ENCODE results near the gene FRMD8.
A peak's percentile ranks its signal among the peaks of the same experiment; 100 is the strongest.

FRMD8 gene

DNA sequence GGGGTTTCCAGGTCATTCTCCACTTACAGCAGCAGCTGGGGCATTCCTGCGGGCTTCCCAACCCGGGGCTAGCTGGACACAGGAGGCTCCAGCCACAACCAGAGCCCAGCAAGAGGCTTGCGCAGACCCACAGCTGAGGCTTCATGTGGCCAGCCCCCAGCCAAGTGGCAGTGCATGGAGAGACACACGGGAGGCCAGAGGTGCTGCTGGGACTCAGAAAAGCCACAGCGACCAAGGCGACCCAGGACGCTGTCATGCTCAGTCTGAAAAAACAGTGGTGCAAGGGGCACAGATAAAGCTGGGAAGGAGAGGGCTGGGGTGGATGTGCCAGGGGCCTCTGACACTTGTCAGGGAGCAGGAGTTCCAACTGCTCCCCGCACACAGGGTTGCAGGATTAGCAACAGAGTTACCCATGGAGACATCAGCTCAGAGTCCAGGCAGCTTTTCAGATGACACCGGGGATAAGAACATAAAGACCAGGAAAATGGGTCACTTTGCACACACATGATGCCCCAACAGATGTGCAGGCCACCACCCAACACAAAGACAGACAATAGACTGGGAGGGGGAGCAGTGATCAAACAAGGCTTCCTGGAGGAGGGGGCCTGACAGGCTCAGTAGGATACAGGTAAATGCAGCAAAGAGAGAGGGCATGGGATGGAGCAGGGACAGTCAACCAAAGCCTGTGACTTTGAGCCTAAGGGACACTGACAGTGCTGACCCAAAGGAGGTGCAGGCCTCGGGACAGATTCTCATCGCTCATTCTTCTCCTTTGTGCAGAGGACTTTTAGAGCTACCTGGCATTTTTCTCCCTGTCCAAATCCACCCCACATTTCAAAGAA is 29.3 kb downstream of the FRMD8 start:
- no peak for DNase-seq

DNA sequence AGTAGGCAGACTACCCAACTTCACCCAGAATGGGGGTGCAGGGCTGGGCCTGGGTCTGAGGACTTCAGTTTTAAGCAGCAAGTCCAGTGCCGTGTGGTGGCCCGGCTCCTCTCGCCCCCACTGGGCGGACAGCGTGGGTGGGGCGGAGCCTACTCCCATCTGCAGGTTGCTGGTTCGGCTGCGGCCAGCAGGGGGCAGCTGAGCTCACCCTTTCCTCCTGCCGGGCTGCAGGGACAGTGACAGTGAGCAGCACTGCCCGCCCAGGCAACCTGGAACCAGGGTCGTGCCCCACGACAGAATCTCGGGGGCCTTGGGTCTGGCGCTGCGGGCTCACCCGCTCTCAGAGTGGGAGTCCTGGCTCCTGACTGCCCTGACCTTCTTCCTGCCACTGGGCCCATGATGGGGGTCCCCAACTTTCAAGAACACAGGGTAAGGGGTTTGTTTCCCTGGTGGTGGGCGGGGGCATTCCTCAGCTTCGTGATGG is 29.9 kb downstream of the FRMD8 start:
- peak; percentile 63 for DNase-seq

DNA sequence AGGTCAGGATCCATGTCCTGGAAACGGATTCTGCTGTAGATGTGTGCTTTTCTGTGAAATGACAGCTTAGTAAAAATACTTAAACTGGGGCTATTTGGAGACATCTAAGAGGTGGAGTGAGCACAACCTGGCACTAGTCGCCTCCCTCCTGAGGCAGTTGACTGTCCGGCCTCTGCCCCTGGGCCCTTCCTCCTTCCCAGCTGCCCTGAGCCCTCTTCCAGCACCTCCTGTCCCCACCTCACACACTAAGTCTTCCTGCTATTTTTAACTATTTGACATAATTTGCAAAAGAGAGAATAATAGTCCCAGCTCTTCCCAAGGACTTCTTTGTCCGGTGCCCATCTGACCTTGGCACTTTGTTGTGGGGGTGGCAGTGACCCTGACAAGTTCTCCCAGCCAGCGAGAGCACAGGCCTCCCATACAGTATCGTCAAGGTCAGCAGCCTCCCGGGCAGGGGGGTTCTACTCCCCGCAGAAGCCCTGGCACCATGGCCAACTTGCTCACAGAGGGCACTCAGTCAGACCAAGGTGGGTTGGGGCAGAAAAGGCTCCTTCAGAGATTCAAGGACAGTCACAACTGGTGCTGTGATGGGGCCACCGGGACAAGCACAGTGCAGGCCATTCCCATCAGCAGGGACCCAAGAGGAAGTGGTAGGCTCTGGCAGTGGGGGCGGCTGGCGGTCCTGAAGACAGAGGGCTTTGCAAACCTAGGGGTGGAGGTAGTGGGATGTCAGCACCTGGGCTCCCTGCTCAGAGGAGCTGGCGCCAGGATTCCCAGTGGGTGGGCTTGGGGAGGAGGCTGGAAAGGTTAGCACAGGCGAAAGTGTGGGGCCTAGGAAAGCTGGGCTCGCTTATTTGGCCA is 30.6 kb downstream of the FRMD8 start:
- no peak for DNase-seq

DNA sequence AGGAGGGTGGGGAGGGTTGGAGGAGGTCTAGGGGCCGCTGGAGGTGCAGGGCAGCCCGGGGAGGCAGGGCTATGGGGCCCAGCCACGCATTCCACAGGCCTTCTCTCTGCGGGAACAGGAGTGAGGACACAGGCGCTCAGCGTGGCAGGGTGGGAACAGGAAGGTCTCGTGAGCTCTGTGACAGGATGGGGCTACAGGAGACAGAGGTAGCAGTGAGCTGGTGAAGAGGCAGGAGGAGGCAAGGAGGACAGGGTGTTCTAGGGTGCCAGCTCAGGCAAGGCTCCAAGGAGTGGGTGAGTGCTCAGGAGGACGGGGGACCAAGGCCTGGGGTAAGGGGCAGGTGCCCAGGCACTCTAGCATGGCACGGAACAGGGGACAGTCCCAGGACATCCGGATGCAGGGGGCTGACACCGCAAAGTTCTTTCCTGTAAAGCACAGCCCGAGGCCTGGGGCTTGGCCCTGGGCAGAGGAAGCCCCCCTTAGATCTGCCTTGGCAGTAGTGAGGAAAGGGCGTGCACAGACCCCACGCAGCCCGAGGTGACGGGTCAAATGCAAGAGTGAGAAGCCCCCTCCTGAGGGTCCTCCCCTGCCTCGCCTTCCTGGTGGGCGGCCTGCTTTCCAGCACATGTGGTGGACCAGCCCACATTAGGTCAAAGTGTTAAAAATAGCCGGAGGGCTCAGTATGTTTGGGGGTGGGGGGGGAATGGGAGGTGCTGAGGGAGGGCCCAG is 31.4 kb downstream of the FRMD8 start:
- DNase-seq, result no peak

DNA sequence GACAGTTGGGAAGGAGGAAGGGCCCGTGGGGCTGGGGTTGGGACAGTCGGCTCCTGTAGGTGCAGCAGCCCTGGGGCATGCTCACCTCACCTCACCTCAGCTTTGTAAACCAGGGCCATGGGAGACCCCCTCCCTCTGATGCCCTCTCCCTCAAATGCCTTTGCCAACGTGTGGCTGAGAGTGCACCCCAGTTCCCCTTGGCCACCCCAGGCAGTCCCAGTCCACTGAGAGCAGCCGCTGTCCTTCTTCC is 31.9 kb downstream of the FRMD8 start:
- no peak for DNase-seq

DNA sequence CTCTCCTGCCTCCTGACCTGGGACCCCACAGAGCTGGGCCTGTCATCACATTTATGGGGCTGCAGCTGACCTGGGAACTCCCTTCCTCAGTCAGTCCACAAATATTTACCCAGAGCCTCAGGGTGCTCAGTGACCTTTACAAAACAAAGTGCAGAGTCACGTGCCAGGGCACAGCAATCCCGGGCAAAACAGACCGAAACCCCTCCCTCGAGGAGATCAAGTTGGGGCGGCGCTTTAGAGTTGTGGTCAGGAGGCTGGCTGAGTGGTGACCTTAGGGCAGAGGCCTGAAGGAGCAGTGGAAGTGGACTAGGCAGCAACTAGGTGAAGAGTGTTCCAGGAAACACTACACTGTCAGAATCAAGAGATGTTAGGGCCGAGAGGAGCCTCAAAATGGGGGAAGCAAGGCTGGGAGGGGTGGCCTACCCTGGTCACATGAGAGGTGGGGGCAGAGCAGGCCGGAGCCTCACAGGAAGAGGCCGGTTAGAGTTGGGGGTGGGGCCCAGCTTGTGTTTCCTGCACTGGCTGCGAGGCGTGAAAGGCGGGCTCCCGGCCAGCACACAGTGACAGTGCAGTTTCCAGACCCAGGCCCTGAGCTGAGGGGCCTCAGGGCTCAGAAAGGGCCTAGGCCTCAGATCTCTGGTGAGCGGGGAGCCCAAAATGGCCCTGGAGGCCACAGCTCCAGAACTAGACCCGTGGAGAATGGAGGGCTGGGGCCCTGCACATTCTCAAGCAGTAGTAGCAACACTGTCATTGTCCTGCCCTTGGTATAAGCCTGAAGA is 32.4 kb downstream of the FRMD8 start:
- DNase-seq, result peak; percentile 87

DNA sequence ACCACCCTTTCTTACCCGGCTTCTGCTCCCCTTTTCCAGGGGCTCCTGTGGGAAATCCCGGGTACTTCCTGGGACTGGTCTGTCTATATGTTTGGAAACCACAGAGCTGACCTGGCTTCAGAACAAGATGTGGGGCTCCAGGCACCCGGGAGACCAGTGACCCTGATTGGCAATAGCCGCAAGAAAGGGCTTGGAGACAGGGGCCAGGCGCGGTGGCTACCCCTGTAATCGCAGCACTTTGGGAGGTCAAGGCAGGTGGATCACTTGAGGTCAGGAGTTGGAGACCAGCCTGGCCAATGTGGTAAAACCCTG is 33.0 kb downstream of the FRMD8 start:
- no peak for DNase-seq

DNA sequence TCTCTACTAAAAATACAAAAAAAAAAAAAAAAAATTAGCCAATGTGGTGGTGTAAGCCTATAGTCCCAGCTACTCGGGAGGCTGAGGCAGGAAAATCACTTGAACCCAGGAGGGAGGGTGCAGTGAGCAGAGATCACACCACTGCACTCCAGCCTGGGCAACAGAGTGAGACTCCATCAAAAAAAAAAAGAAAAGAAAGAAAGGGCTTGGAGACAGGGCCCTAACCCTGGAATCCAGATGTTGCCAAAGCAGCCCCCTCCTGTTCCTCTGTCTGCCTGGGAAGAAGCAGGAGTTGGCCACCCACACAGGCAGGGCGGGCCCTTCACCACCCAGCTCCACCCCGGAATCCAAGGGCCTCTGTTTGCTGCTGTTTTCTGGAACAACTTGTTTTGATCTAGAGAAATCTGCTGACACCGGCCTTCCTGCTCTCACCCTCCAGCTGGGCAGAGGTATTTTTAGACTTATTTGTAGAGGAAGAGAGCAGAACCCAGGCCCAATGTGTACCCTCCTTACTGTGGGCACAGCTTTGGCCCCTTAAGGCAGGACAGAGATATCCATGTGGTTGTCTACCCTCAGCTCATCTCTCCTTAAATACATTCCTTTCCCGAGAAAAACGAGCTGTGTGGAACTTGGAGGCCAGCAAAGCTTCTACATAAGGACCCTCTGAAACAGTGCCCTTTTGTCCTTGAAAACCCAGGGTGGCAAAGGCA is 33.5 kb downstream of the FRMD8 start:
- DNase-seq, result peak; percentile 88

DNA sequence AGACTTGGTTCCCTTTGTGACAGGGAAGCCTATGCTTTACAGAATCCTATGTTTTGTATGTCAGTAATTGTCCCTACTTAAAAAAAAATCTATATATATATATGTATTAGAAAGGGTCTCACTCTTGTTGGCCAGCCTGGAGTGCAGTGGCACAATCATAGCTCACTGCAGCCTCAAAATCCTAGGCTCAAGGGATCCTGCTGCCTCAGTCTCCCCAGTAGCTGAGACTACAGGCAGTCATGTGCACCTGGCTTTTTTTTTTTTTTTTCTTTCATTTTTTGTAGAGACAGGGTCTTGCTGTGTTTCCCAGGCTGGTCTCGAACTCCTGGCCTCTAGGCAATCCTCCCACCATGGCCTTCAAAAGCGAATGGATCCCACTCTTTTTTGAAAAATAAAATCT is 34.1 kb downstream of the FRMD8 start:
- no peak for DNase-seq

DNA sequence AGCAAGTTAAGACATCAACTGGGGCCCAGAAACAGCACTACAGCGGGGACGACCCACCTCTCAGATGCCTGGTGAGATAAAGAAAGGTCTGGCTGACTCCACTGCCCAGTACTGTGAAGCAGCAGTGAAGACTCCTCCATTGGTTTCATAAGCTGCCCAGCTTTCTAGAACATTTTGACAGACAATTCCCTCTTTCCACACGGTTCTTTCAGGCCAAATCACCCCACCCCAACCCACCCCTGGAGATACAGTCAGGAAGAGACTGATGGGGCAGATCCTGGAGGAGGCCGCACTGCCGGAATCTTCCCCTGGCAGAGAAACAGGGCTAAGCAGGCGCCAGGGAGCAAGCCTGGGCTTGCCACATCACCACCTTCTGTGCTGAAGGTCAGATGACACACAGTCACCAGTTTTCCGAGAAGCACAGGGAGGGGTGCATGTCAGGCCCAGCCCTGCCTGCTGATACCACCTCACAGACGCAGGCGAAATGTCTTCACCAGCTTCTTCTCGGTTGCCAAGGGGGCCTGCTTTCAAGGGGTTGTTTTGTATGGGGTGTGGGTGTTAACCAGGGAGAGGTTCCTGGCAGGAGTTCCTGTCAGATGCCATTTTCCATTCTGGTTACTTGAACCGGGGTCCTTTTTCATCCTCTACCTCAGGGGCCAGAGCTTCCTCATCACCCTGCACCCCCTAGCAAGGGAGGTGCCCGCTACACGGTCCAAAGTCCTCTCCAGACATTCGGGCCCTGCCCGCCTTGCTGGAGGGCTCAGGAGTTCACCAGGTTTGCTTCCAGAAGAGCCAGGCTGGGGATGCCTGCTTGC is 34.7 kb downstream of the FRMD8 start:
- DNase-seq, result peak; percentile 86

DNA sequence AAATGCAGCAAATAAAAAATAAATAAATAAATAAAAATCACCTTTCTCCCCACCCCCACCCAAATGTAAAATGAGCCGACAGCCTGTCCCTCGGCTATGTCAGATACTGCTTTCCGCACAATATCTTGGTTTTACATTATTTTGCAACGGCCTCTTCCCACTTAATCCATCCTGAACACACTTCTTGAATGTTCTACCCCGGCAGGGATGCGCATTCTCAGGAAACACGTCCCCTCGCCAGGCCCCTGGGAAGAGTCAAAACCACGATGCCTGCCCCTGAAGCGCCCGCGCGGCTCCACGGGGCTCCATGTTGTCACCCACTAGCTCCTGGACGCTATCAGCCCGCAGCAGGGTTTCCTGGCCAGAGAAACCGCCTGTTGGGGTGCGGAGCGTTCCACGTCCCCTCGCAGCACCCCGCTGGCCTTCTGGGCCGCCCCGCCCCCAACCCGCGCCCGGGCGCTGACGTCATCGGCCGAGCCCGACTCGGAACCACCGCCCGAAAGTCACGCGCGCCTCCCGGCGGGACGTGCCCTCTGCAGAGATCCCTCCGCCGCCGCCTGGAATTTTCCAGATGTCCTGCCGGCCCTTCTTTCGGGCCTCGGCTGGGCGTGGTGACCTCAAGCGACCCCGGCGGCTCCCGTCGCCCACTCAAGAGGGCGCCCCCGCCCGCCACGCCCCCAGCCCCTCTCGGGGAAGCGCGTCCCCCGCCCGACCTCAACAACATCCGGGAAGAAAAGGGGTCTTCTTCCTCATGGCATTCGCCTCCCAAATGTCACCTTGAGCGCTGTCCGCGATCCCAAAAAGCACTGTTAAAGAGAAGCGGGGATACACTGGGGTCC is 35.6 kb downstream of the FRMD8 start:
- peak; percentile 70 for DNase-seq

DNA sequence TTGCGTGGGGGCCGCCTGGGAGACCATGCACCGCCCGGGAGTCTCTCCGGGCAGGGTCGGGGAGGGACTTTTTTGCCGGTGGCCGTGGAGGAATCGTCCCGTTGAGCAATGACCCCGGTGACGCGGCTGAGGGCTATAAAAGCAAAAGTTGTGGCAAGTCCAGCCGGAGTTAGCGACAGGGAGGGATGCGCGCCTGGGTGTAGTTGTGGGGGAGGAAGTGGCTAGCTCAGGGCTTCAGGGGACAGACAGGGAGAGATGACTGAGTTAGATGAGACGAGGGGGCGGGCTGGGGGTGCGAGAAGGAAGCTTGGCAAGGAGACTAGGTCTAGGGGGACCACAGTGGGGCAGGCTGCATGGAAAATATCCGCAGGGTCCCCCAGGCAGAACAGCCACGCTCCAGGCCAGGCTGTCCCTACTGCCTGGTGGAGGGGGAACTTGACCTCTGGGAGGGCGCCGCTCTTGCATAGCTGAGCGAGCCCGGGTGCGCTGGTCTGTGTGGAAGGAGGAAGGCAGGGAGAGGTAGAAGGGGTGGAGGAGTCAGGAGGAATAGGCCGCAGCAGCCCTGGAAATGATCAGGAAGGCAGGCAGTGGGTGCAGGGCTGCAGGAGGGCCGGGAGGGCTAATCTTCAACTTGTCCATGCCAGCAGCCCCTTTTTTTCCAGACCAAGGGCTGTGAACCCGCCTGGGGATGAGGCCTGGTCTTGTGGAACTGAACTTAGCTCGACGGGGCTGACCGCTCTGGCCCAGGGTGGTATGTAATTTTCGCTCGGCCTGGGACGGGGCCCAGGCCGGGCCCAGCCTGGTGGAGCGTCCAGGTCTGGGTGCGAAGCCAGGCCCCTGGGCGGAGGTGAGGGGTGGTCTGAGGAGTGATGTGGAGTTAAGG is 36.4 kb downstream of the FRMD8 start, which contains the start of gene NEAT1:
Gene NEAT1, plus strand, starts transcription at position 166 of the 883 bp plus-strand sequence.
- peak; percentile 48 for DNase-seq

DNA sequence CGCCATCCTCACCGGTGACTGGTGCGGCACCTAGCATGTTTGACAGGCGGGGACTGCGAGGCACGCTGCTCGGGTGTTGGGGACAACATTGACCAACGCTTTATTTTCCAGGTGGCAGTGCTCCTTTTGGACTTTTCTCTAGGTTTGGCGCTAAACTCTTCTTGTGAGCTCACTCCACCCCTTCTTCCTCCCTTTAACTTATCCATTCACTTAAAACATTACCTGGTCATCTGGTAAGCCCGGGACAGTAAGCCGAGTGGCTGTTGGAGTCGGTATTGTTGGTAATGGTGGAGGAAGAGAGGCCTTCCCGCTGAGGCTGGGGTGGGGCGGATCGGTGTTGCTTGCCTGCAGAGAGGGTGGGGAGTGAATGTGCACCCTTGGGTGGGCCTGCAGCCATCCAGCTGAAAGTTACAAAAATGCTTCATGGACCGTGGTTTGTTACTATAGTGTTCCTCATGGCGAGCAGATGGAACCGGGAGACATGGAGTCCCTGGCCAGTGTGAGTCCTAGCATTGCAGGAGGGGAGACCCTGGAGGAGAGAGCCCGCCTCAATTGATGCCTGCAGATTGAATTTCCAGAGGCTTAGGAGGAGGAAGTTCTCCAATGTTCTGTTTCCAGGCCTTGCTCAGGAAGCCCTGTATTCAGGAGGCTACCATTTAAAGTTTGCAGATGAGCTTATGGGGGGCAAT is 37.2 kb downstream of the FRMD8 start:
- DNase-seq, result no peak

DNA sequence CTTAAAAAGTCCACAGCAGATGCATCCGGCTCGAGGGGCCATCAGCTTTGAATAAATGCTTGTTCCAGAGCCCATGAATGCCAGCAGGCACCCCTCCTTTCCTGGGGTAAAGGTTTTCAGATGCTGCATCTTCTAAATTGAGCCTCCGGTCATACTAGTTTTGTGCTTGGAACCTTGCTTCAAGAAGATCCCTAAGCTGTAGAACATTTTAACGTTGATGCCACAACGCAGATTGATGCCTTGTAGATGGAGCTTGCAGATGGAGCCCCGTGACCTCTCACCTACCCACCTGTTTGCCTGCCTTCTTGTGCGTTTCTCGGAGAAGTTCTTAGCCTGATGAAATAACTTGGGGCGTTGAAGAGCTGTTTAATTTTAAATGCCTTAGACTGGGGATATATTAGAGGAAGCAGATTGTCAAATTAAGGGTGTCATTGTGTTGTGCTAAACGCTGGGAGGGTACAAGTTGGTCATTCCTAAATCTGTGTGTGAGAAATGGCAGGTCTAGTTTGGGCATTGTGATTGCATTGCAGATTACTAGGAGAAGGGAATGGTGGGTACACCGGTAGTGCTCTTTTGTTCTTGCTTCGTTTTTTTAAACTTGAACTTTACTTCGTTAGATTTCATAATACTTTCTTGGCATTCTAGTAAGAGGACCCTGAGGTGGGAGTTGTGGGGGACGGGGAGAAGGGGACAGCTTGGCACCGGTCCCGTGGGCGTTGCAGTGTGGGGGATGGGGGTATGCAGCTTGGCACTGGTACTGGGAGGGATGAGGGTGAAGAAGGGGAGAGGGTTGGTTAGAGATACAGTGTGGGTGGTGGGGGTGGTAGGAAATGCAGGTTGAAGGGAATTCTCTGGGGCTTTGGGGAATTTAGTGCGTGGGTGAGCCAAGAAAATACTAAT is 38.0 kb downstream of the FRMD8 start:
- DNase-seq, result peak; percentile 16

DNA sequence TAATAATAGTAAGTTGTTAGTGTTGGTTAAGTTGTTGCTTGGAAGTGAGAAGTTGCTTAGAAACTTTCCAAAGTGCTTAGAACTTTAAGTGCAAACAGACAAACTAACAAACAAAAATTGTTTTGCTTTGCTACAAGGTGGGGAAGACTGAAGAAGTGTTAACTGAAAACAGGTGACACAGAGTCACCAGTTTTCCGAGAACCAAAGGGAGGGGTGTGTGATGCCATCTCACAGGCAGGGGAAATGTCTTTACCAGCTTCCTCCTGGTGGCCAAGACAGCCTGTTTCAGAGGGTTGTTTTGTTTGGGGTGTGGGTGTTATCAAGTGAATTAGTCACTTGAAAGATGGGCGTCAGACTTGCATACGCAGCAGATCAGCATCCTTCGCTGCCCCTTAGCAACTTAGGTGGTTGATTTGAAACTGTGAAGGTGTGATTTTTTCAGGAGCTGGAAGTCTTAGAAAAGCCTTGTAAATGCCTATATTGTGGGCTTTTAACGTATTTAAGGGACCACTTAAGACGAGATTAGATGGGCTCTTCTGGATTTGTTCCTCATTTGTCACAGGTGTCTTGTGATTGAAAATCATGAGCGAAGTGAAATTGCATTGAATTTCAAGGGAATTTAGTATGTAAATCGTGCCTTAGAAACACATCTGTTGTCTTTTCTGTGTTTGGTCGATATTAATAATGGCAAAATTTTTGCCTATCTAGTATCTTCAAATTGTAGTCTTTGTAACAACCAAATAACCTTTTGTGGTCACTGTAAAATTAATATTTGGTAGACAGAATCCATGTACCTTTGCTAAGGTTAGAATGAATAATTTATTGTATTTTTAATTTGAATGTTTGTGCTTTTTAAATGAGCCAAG is 38.9 kb downstream of the FRMD8 start:
- DNase-seq, result peak; percentile 21

Data from NCI-H1694 (cell line).